ENCODE results near the gene GALNT18. TPM values are rescaled to one million over a fixed set of nuclear protein-coding genes. Genes with fewer than 3 reads are reported as not detected.

Gene GALNT18
- total and polyA plus RNA-seq, 2 of the 4 experiments (the other 2 are of a cell fraction): 9.5 to 11.3 TPM

DNA sequence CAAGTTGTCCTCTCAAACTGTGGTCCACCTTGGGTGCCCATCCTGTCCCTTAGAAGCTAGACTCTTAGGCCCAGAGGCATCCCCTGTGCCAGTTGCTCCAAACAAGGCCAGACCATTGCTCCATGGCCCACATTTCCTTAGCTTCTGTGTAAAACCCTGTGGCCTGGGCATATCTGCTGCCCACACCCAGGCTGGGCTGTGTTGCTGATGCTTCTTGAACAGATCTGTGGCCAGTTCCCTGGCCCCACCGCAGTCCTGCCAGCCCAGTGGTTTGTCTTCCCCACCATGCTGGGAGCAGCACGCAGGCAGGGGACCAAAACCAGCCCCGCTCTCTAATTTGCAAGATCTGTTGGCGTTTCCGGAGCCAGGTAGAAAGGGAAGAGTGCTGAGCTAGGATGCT lies 341.0 kb downstream of the GALNT18 start:
- Histone ChIP-seq H3K14ac (replicated peaks; ENCODE audit: low read depth, low read length) (peak overlapping the region; percentile 97), H2BK120ac (ENCODE audit: low read depth, low read length) (peak overlapping the region; percentile 94), H4K5ac (ENCODE audit: low read depth, low read length) (peak overlapping the region; percentile 82), H3K56ac (ENCODE audit: extremely low read depth, insufficient read depth, low read length) (no peak overlapping the region), H3K36me3 (ENCODE audit: control insufficient read depth, insufficient read depth, low read length) (no peaks in the 10 kb centered on the region), H4K91ac (ENCODE audit: insufficient read depth, low read depth, low read length) (peak overlapping the region; percentile 96), H2BK5ac (ENCODE audit: low read depth, low read length, poor library complexity, severe bottlenecking) (peak overlapping the region; percentile 67), H2AK5ac (ENCODE audit: low read depth, low read length) (peak overlapping the region; percentile 45), H3K9ac (ENCODE audit: low read depth, low read length) (no peak overlapping the region), H3K27me3 (ENCODE audit: control insufficient read depth, insufficient read depth, low read length) (no peaks in the 10 kb centered on the region; the same call in 1 of the 2 replicates), H2AFZ (replicated peaks; ENCODE audit: low read length, poor library complexity) (no peak overlapping the region), H3K79me1 (ENCODE audit: low read depth in 1 of 2, low read length in 2 of 2) (no peaks in the 10 kb centered on the region), H2BK20ac (ENCODE audit: low read depth, low read length) (peak overlapping the region; percentile 90), H3K9me1 (ENCODE audit: insufficient read depth, low read length) (0 out of 2 replicates have a peak, but pooled peaks cover 5% of the 10 kb centered on the region), H3K4me2 (ENCODE audit: low read depth, low read length) (no peak overlapping the region), H3K4me1 (ENCODE audit: control insufficient read depth, insufficient read depth, low read length) (peaks cover 10% of the 10 kb centered on the region), H3K4ac (ENCODE audit: low read depth, low read length) (peak overlapping the region; percentile 93), H3K4me3 (ENCODE audit: insufficient read depth, low read depth, low read length) (no peak overlapping the region), H3K23ac (ENCODE audit: low read depth, low read length) (no peak overlapping the region), H3K18ac (ENCODE audit: low read depth, low read length) (peak overlapping the region; percentile 83), H2BK15ac (ENCODE audit: low read depth, low read length) (peak overlapping the region; percentile 48; the same call in 1 of the 3 replicates), H4K8ac (ENCODE audit: low read depth in 2 of 2, low read length in 2 of 2) (peak overlapping the region; percentile 93 to 99; a peak in 3 of 4 replicates), H2AK9ac (replicated peaks; ENCODE audit: low read depth, low read length, poor library complexity) (no peak overlapping the region), H3K27ac (ENCODE audit: insufficient read depth, low read length) (peak overlapping the region; percentile 77; the same call in 1 of the 2 replicates), H3K9me3 (ENCODE audit: control insufficient read depth, insufficient read depth, low read length) (no peaks in the 10 kb centered on the region), H4K20me1 (ENCODE audit: insufficient read depth, low read length) (no peaks in the 10 kb centered on the region)
- intact Hi-C loops (cut with micrococcal nuclease): no loop called here
- ChIA-PET CTCF (no interaction called here), POLR2A (ENCODE audit: unreplicated experiment) (no interaction called here)
- WGBS, 2 experiments (ENCODE audit: extremely low coverage in 2 of 2, insufficient read length in 1 of 2): no CpG with 5 or more reads among the region's 5 CpGs
- TF ChIP-seq CEBPB (IDR thresholded peaks at IDR 0.05; ENCODE audit: low read depth, low read length): no peak
- no peak for TF ChIP-seq POLR2A (IDR thresholded peaks at IDR 0.05; ENCODE audit: low read depth, low read length)
- no peak for TF ChIP-seq RFX5 (IDR thresholded peaks at IDR 0.05; ENCODE audit: low read depth, low read length)
- no peak for TF ChIP-seq MAFK (IDR thresholded peaks at IDR 0.05; ENCODE audit: low read depth, low read length)
- TF ChIP-seq FOS (IDR thresholded peaks at IDR 0.05; ENCODE audit: low read depth, low read length): no peak
- no peak for TF ChIP-seq RCOR1 (IDR thresholded peaks at IDR 0.05; ENCODE audit: insufficient replicate concordance, low read length)
- TF ChIP-seq MXI1 (IDR thresholded peaks at IDR 0.05; ENCODE audit: borderline replicate concordance, low read depth, low read length): no peak
- TF ChIP-seq CHD1 (IDR thresholded peaks at IDR 0.05; ENCODE audit: low read depth, low read length): no peak
- TF ChIP-seq NFE2L2 (IDR thresholded peaks at IDR 0.05; ENCODE audit: low read depth, low read length): no peak
- DNase-seq: no peak
- no TSS peak for BruUV-seq (replicated peaks)
- in situ Hi-C loops (cut with MboI; ENCODE audit: low sequenced_read_pairs): no loop called here
- dilution Hi-C loops (cut with HindIII; ENCODE audit: low sequenced_read_pairs, unreplicated experiment): no loop called here
- ATAC-seq (ENCODE audit: low read depth): no peak

Data from IMR-90 (cell line).